22Rv1 (cell line): Measurements from ENCODE around the gene CSF1.
"Not testable (repeated sequence)": the region's sequence is repeated elsewhere in the genome, so short reads cannot be mapped to it uniquely, and the experiment has no call there.

ENCODE experiments used
- H3K27ac ChIP-seq: fragments of 450-650 bp; 2 replicates; pipeline ENCODE4 v1.5.1; 2017
- ZFX ChIP-seq: fragments of 450-650 bp; IDR thresholded peaks from 2 replicates; pipeline ENCODE4 v1.6.1; 2017; ENCODE audit warnings: antibody characterized with exemption, borderline replicate concordance
- TF ChIP-seq, protein P1 (sequence below): fragments of 450-650 bp; IDR thresholded peaks from 2 replicates; pipeline ENCODE4 v1.5.1; 2017; ENCODE audit warnings: mild to moderate bottlenecking

The CSF1 gene

DNA sequence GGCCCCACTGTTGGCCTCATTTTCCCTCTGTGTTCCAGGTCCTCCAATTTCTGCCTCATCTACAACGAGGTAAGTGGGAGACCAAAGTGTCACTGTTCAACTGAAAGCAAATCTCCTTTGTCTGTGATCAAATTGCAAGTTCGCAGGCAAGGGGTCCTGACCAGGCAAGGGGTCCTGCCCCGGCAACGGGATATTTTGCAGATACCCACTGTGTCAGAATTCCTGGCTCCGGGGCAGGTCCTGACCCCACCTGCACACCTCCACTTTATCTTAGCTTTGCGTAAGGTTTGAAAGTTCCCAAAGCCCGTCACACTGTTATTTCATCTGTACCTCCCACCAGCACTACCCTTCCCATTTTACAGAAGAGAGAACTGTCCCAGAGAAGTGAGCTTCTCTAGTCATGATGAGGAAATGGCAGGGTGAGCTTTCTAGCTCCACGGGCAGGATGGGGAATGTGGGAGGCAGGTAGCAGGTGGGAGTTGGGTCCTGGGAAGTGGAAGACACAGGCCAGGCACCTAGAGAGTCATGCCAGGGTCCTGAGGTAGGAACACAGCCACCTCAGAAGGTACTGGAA is 32.0 kb upstream of the CSF1 start:
- TF ChIP-seq ZFX, result no peak
- TF ChIP-seq, protein P1, sequence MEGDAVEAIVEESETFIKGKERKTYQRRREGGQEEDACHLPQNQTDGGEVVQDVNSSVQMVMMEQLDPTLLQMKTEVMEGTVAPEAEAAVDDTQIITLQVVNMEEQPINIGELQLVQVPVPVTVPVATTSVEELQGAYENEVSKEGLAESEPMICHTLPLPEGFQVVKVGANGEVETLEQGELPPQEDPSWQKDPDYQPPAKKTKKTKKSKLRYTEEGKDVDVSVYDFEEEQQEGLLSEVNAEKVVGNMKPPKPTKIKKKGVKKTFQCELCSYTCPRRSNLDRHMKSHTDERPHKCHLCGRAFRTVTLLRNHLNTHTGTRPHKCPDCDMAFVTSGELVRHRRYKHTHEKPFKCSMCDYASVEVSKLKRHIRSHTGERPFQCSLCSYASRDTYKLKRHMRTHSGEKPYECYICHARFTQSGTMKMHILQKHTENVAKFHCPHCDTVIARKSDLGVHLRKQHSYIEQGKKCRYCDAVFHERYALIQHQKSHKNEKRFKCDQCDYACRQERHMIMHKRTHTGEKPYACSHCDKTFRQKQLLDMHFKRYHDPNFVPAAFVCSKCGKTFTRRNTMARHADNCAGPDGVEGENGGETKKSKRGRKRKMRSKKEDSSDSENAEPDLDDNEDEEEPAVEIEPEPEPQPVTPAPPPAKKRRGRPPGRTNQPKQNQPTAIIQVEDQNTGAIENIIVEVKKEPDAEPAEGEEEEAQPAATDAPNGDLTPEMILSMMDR, result no peak
- H3K27ac ChIP-seq, result no peak overlapping the region

GRCh38 chr1:109879371-109879770 is 31.3 kb upstream of the CSF1 start:
- H3K27ac ChIP-seq, result not testable (repeated sequence)

GRCh38 chr1:109879881-109880525 is 30.6 kb upstream of the CSF1 start:
- H3K27ac ChIP-seq, result no peak overlapping the region
- TF ChIP-seq, protein P1, result no peak
- TF ChIP-seq ZFX, result no peak

GRCh38 chr1:109880971-109881894 is 29.4 kb upstream of the CSF1 start:
- no peak overlapping the region for H3K27ac ChIP-seq
- TF ChIP-seq, protein P1, result no peak
- TF ChIP-seq ZFX, result no peak

- H3K27ac ChIP-seq, result no peak overlapping the region
Observed at GRCh38 chr1:109881906-109882287, 28.8 kb upstream of the CSF1 start.

DNA sequence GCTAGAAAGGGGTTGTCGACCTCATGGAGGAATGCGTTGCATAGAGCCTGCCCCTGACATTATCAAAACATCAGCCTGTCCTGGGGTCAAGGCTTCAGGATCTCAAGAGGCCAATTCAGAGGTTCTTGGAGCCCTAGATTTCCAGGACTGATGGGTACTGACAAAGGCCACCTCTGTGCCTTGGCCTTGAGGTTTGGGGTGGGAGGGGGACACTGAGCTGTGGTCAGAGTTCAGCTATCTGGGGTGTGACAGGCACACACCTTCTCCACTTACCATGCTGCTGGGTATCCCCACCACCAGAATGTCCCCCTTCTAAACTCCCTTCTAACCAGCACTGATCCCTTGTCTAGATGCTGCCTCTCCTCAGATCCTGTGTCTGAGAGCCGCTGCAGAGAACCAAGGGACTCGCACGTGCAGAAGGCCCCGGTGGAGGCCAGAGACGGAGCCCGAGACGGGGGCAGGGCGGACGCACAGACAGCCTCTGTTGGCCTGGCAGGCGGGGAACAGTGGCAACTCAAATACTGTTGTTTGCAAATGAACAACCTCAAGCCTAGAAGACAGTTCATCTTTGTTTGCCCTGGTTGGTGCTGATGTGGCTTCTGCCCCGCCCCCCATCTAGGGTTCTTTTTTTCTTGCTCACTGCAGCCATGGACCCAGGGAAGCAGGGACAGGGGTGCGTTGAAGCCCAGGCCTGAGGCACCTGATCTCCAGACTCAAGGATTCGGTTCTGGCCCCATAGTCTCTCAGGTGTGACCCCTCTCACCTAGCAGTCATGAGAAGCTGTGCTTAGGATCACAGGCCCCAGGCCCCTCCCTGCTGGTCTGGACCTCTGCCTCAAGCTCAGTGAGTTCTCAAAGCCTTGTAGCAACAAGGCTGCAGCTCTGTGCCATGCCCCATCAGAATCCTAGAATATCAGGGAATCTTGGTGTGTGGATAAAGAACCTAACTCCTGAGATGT is 28.1 kb upstream of the CSF1 start:
- H3K27ac ChIP-seq, result no peak overlapping the region
- TF ChIP-seq, protein P1, result no peak
- TF ChIP-seq ZFX, result no peak

More at GRCh38 chr1:109881906-109882287, 28.8 kb upstream of the CSF1 start:
- TF ChIP-seq, protein P1, result no peak
- TF ChIP-seq ZFX, result no peak
